GM23338 (cell line): Measurements from ENCODE around the gene PCYT2. TPM values are rescaled to one million over a fixed set of nuclear protein-coding genes. Genes with fewer than 3 reads are reported as not detected.

Experiments
- ATAC-seq: fragments of 200-7000 bp; cut with Tn5 transposase; 3 replicates; pipeline ENCODE4 v1.9.1; 2020
- DNase-seq: peaks from one replicate; pipeline ENCODE4 v3.0.0-alpha.2; 2015; ENCODE audit warnings: low spot score
- H2AFZ ChIP-seq: fragments of 200-600 bp; sonication (generic); 2 replicates; pipeline ENCODE4 v1.8.0; 2016; ENCODE audit warnings: antibody characterized with exemption, mild to moderate bottlenecking, moderate library complexity
- H3F3A ChIP-seq: fragments of 200-600 bp; sonication (generic); replicated peaks from 2 replicates; pipeline ENCODE4 v1.8.0; 2017; ENCODE audit warnings: antibody characterized with exemption, mixed run types, low read depth
- H3K27ac ChIP-seq: fragments of 200-600 bp; sonication (generic); 2 replicates; pipeline ENCODE4 v1.6.1; 2016; ENCODE audit warnings: low read depth
- H3K27me3 ChIP-seq: fragments of 200-600 bp; sonication (generic); 2 replicates; pipeline ENCODE4 v1.8.0; 2016; ENCODE audit warnings: mild to moderate bottlenecking, mixed run types, moderate library complexity; ENCODE audit not compliant: insufficient read depth
- H3K36me3 ChIP-seq: fragments of 200-600 bp; sonication (generic); 2 replicates; pipeline ENCODE4 v1.8.0; 2016; ENCODE audit warnings: mild to moderate bottlenecking; ENCODE audit not compliant: insufficient read depth
- H3K4me1 ChIP-seq: fragments of 200-600 bp; sonication (generic); 2 replicates; pipeline ENCODE4 v1.8.0; 2016; ENCODE audit warnings: mild to moderate bottlenecking, moderate library complexity; ENCODE audit not compliant: insufficient read depth
- H3K4me2 ChIP-seq: fragments of 200-600 bp; sonication (generic); 2 replicates; pipeline ENCODE4 v1.7.1; 2017; ENCODE audit warnings: mixed run types
- H3K4me3 ChIP-seq: fragments of 200-600 bp; sonication (generic); 2 replicates; pipeline ENCODE4 v1.6.1; 2016; ENCODE audit warnings: mixed run types
- H3K79me2 ChIP-seq: fragments of 200-600 bp; sonication (generic); replicated peaks from 2 replicates; pipeline ENCODE4 v1.8.0; 2017; ENCODE audit warnings: mild to moderate bottlenecking; ENCODE audit not compliant: insufficient read depth
- H3K9me2 ChIP-seq: fragments of 200-600 bp; sonication (generic); 2 replicates; pipeline ENCODE4 v1.8.0; 2017; ENCODE audit not compliant: insufficient read depth
- H4K20me1 ChIP-seq: fragments of 200-600 bp; sonication (generic); replicated peaks from 2 replicates; pipeline ENCODE4 v1.8.0; 2017; ENCODE audit warnings: mild to moderate bottlenecking; ENCODE audit not compliant: insufficient read depth
- H3K27ac Mint-ChIP-seq: 2 replicates; pipeline ENCODE4 v1.8.0; 2020; ENCODE audit warnings: inconsistent platforms, mild to moderate bottlenecking, moderate library complexity, mixed read lengths
- H3K27me3 Mint-ChIP-seq: 3 replicates; pipeline ENCODE4 v1.8.0; 2022; ENCODE audit warnings: low read depth, mild to moderate bottlenecking, moderate library complexity, mixed read lengths, inconsistent platforms; ENCODE audit not compliant: insufficient read depth, poor library complexity
- H3K36me3 Mint-ChIP-seq: 3 replicates; pipeline ENCODE4 v1.8.0; 2021; ENCODE audit warnings: low read depth, mild to moderate bottlenecking, inconsistent platforms, moderate library complexity, mixed read lengths
- H3K4me1 Mint-ChIP-seq: 3 replicates; pipeline ENCODE4 v1.8.0; 2020; ENCODE audit warnings: mild to moderate bottlenecking, inconsistent platforms, mixed read lengths
- H3K4me3 Mint-ChIP-seq: 3 replicates; pipeline ENCODE4 v1.8.0; 2021; ENCODE audit warnings: moderate library complexity, mild to moderate bottlenecking, inconsistent platforms, mixed read lengths
- H3K9me3 Mint-ChIP-seq: 3 replicates; pipeline ENCODE4 v1.8.0; 2020; ENCODE audit warnings: moderate library complexity, mild to moderate bottlenecking, inconsistent platforms, mixed read lengths
- CREB1 ChIP-seq: fragments of 250-450 bp; sonication (Bioruptor Pico); IDR thresholded peaks from 2 replicates; pipeline ENCODE4 v1.5.0; 2020; ENCODE audit warnings: low read depth, mild to moderate bottlenecking, moderate library complexity
- CTCF ChIP-seq, 2 experiments: fragments of 200-600 bp in 1 of 2; sonication (generic) in 1 of 2; conservative IDR thresholded peaks; 2 replicates each; pipeline versions ENCODE4 v1.5.1 to v1.6.1; 2016 to 2017; ENCODE audit warnings: antibody characterized with exemption in 2 of 2, low read depth in 2 of 2, mild to moderate bottlenecking in 2 of 2, moderate library complexity in 1 of 2
- EZH2 ChIP-seq: fragments of 200-600 bp; sonication (generic); IDR thresholded peaks from one replicate; pipeline ENCODE4 v1.8.0; 2017; ENCODE audit warnings: antibody characterized with exemption, mild to moderate bottlenecking, low read depth; ENCODE audit not compliant: unreplicated experiment
- EZH2phosphoT487 ChIP-seq: fragments of 200-600 bp; sonication (generic); IDR thresholded peaks from one replicate; pipeline ENCODE4 v1.8.1; 2018; ENCODE audit warnings: antibody characterized with exemption; ENCODE audit not compliant: unreplicated experiment
- POLR2AphosphoS5 ChIP-seq: IDR thresholded peaks from 2 replicates; pipeline ENCODE4 v1.6.1; 2016; ENCODE audit warnings: antibody characterized with exemption, low read depth
- REST ChIP-seq: IDR thresholded peaks from one replicate; pipeline ENCODE4 v1.6.1; 2018; ENCODE audit warnings: antibody characterized with exemption; ENCODE audit not compliant: unreplicated experiment
- ZNF114 ChIP-seq: fragments of 250-450 bp; sonication (Bioruptor Pico); IDR thresholded peaks from 2 replicates; pipeline ENCODE4 v1.5.0; 2020; ENCODE audit warnings: mild to moderate bottlenecking, moderate library complexity
- ZNF331 ChIP-seq: fragments of 250-450 bp; sonication (Bioruptor Pico); IDR thresholded peaks from 2 replicates; pipeline ENCODE4 v1.5.0; 2020; ENCODE audit warnings: low read depth, mild to moderate bottlenecking, moderate library complexity
- polyA plus RNA-seq: library from polyadenylated mRNA; unstranded; fragments of >200 nt; fragmentation: Nextera tagmentation; extraction: Ambion mirVana; gene quantifications from 2 replicates; pipeline ENCODE4 v1.2.1, GENCODE V29; 2016
- total RNA-seq: library from RNA; depleted of rRNA; stranded (reverse); fragments of >200 nt; shearing (Covaris generic); gene quantifications from 2 replicates; pipeline ENCODE4 v1.2.3, GENCODE V29; 2014
- TF ChIP-seq, protein P1 (sequence below): IDR thresholded peaks from 2 replicates; pipeline ENCODE4 v1.6.1; 2016; ENCODE audit warnings: antibody characterized with exemption
- TF ChIP-seq, protein P2 (sequence below): fragments of 250-450 bp; sonication (Bioruptor Pico); IDR thresholded peaks from 2 replicates; pipeline ENCODE4 v1.5.0; 2020; ENCODE audit warnings: mild to moderate bottlenecking, moderate library complexity

PCYT2 gene
- total and polyA plus RNA-seq, 2 experiments from 2014 or later = 51.6 to 82.9 TPM

DNA sequence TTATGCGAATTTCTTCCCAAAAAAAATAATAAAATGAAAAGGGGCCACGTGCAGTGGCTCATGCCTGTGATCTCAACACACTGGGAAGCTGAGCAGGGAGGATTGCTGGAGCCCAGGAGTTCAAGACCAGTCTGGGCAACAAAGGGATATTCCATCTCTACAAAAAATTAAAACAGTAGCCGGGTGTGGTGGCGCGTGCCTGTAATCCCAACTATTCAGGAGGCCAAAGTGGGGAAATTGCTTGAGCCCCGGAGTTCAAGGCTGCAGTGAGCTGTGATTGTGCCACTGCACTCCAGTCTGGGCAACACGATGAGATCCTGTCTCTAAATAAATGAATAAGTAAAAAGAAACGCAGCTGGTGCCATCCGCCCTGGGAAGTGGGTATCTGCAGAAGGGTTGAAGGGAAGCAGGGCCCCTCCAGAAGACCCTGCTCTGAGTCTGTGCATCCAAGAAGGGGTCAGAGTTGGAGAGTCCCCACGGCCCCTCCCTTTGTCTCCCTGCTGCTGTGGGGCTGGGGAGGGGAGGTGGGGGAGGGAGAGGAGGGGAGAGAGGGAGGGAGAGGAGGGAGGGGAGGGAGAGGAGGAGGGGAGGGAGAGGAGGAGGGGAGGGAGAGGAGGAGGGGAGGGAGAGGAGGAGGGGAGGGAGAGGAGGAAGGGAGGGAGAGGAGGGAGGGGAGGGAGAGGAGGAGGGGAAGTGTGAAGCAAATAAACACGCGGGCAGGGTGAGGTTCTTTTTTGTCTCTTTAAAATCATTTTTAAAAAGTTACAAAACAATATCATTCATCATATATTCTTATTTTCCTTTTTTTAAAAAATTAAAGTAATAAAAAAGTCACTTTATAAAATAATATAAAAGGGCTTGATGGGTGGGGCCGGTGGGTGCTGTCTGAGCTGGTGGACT, 40.8 kb upstream of the PCYT2 start (continued):
- TF ChIP-seq REST (no peak), EZH2phosphoT487 (no peak), ZNF114 (CRISPR knock-in tag) (no peak), ZNF331 (CRISPR knock-in tag) (no peak), EZH2 (no peak), CTCF (conservative IDR thresholded peaks at IDR 0.05; ENCODE audit: low read depth in 2 of 2) (no peak), CREB1 (CRISPR knock-in tag) (no peak), POLR2AphosphoS5 (no peak)
- TF ChIP-seq, protein P1, sequence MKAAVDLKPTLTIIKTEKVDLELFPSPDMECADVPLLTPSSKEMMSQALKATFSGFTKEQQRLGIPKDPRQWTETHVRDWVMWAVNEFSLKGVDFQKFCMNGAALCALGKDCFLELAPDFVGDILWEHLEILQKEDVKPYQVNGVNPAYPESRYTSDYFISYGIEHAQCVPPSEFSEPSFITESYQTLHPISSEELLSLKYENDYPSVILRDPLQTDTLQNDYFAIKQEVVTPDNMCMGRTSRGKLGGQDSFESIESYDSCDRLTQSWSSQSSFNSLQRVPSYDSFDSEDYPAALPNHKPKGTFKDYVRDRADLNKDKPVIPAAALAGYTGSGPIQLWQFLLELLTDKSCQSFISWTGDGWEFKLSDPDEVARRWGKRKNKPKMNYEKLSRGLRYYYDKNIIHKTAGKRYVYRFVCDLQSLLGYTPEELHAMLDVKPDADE = no peak

GRCh38 chr17:81950501-81950900, 39.3 kb upstream of the PCYT2 start:
- Mint-ChIP-seq H3K4me3 (no peak overlapping the region), H3K27ac (no peak overlapping the region), H3K9me3 (no peaks in the 10 kb centered on the region; the same call in 2 of the 3 replicates), H3K27me3 (peaks cover 14% of the 10 kb centered on the region), H3K4me1 (peaks cover 3% of the 10 kb centered on the region; the same call in 1 of the 3 replicates), H3K36me3 (no peaks in the 10 kb centered on the region)
- Histone ChIP-seq H3K36me3 (no peaks in the 10 kb centered on the region), H3F3A (no peaks in the 10 kb centered on the region), H3K4me2 (no peak overlapping the region), H3K27me3 (no peaks in the 10 kb centered on the region; the same call in 1 of the 2 replicates), H3K79me2 (no peaks in the 10 kb centered on the region), H3K9me2 (no peaks in the 10 kb centered on the region), H3K27ac (no peak overlapping the region), H3K4me3 (no peak overlapping the region), H3K4me1 (no peaks in the 10 kb centered on the region), H2AFZ (no peak overlapping the region), H4K20me1 (no peaks in the 10 kb centered on the region; the same call in 1 of the 2 replicates)
- DNase-seq (no peak), ATAC-seq (no peak)
- TF ChIP-seq, protein P2, sequence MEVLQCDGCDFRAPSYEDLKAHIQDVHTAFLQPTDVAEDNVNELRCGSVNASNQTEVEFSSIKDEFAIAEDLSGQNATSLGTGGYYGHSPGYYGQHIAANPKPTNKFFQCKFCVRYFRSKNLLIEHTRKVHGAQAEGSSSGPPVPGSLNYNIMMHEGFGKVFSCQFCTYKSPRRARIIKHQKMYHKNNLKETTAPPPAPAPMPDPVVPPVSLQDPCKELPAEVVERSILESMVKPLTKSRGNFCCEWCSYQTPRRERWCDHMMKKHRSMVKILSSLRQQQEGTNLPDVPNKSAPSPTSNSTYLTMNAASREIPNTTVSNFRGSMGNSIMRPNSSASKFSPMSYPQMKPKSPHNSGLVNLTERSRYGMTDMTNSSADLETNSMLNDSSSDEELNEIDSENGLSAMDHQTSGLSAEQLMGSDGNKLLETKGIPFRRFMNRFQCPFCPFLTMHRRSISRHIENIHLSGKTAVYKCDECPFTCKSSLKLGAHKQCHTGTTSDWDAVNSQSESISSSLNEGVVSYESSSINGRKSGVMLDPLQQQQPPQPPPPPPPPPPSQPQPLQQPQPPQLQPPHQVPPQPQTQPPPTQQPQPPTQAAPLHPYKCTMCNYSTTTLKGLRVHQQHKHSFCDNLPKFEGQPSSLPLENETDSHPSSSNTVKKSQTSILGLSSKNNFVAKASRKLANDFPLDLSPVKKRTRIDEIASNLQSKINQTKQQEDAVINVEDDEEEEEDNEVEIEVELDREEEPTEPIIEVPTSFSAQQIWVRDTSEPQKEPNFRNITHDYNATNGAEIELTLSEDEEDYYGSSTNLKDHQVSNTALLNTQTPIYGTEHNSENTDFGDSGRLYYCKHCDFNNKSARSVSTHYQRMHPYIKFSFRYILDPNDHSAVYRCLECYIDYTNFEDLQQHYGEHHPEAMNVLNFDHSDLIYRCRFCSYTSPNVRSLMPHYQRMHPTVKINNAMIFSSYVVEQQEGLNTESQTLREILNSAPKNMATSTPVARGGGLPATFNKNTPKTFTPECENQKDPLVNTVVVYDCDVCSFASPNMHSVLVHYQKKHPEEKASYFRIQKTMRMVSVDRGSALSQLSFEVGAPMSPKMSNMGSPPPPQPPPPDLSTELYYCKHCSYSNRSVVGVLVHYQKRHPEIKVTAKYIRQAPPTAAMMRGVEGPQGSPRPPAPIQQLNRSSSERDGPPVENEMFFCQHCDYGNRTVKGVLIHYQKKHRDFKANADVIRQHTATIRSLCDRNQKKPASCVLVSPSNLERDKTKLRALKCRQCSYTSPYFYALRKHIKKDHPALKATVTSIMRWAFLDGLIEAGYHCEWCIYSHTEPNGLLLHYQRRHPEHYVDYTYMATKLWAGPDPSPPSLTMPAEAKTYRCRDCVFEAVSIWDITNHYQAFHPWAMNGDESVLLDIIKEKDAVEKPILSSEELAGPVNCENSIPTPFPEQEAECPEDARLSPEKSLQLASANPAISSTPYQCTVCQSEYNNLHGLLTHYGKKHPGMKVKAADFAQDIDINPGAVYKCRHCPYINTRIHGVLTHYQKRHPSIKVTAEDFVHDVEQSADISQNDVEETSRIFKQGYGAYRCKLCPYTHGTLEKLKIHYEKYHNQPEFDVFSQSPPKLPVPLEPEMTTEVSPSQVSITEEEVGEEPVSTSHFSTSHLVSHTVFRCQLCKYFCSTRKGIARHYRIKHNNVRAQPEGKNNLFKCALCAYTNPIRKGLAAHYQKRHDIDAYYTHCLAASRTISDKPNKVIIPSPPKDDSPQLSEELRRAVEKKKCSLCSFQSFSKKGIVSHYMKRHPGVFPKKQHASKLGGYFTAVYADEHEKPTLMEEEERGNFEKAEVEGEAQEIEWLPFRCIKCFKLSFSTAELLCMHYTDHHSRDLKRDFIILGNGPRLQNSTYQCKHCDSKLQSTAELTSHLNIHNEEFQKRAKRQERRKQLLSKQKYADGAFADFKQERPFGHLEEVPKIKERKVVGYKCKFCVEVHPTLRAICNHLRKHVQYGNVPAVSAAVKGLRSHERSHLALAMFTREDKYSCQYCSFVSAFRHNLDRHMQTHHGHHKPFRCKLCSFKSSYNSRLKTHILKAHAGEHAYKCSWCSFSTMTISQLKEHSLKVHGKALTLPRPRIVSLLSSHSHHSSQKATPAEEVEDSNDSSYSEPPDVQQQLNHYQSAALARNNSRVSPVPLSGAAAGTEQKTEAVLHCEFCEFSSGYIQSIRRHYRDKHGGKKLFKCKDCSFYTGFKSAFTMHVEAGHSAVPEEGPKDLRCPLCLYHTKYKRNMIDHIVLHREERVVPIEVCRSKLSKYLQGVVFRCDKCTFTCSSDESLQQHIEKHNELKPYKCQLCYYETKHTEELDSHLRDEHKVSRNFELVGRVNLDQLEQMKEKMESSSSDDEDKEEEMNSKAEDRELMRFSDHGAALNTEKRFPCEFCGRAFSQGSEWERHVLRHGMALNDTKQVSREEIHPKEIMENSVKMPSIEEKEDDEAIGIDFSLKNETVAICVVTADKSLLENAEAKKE (CRISPR knock-in tag) = no peak
